Stimulated activated naive CD4-positive, alpha-beta T cell treated with Interleukin-2 at 50 U/mL for 16 hours (primary cell): ENCODE data around the gene HSD3B2.

Experiments used
- DNase-seq: peaks from one replicate; lab custom pipeline; 2025; lab: John Stamatoyannopoulos, UW

HSD3B2 gene

GRCh38 chr1:119463569-119463968 lies 48.6 kb downstream of the HSD3B2 start:
- DNase-seq: no peak

- DNase-seq: no peak
Measured at GRCh38 chr1:119466445-119466844, 51.5 kb downstream of the HSD3B2 start.

DNA sequence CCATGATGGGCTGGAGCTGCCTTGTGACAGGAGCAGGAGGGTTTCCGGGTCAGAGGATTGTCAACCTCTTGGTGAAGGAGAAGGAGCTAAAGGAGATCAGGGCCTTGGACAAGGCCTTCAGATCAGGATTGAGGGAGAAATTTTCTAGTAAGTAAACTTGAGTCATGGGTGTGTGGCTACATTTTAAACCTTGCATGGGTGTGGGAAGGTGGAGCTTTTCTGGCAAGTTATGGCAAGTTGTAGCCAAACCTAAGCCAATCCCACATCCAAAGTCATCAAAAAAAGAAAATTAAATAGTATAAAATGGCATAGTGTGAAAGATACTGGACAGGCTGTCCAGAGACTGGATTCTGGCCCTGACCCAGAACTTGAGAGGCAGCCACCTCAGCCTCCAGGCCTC lies 52.3 kb downstream of the HSD3B2 start:
- DNase-seq: no peak

DNA sequence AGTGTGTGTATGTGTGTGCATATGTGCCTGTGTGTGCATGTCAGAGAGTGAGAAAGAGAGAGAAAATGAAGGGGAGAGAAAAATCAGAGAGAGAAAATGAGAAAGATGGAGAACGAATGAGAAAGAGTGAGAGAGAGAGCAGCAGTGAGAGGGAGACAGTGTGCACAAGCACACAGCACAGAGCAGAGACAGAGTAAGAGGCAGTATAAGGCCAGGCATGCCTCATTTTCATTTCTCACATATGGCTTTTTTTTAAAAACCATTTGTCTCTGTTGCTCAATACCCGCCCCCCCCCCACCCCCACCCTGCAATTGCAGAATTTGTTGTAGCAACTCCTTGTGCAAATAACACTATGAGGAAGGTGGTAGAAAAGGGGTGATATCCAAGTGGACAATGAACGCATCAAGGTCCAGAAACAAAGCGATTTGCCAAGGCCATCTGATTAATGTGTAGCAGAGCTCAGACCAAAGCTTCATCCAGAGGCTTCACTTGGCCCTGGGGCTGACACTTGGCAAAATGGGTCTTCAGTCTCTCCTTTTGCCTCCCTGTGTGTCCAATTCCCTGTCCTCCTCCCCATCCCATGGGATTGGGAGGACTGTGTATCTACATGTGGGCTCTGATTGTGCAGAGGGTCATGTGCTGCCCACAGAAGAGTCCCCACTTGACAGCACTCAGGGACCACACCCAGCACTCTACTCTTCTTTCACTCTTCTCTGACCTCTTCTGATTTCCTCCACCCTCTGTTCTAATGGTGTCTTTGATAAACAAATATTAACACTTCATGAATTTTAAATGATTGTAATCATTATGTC lies 53.1 kb downstream of the HSD3B2 start:
- DNase-seq: no peak

DNA sequence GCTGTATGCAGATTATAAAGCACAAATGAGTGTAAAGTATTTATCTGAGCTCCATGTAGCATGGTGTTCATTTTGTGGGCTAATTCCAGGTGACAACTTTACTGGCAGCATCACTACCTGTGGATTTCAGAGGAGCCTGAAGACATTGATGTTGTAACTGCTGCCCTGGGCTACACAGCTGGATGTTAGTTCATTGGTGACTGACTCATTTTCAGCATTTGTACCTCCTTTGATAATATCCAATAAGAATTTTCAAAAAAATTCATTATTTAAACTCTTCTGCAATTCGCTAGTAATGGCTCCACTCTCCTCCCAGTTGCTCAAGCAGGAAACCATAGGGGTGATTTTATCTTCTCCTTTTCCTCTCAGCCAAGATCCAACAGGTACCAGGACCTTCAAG lies 54.8 kb downstream of the HSD3B2 start:
- no peak for DNase-seq

- no peak for DNase-seq
Measured at GRCh38 chr1:119470377-119470776, 55.4 kb downstream of the HSD3B2 start.

DNA sequence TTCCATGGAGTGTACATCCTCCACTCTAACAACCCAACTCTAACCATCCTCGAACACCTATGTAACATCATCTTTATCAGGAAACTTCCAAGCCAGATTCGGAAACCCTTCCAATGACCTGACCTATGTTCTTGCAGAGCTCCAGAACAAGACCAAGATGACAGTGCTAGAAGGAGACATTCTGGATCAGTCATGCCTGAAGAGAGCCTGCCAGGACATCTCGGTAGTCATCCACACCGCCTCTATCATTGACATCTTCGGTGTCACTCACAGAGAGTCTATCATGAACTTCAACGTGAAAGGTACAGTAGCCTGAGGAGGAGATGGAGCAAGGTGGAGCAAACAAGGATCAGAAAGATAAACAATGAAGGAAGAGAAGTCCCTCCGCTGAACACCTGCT lies 56.0 kb downstream of the HSD3B2 start:
- DNase-seq: no peak

GRCh38 chr1:119471566-119471965 lies 56.6 kb downstream of the HSD3B2 start:
- DNase-seq: no peak

DNA sequence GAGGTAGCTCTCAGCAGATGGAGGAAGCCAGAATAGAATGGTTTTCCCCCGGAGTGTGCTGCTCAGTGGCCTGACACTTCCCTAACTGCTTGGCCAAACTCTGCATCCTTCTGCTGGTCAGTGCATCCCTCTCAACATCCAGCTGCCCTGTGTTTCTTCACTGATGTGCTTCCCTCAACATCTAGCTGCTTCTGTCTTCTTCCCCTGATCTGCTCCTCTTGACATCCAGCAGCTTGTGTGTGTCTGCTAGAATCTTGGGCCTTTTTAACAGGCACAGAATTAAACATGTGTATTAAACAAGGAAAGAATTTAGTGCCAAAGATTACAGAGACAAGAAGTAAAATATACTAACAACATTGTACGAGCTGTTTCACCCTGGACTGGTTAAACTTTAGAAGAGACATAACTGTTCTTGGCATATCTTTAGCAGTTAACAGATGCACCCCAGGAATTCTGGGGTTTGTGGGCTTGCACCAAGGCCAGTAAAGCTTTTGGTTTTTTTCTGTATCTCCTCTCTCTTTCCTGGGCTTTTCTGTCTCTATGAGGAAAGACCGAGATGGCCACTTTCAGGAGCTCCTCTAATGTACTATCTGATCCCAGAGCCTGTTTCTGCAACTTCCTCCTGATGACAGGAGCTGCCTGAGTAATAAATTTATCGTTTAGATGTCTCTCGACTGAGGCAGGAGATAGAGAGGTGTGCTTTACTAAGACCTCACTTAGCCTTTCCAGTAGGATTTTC lies 57.3 kb downstream of the HSD3B2 start:
- DNase-seq: no peak
